MG63 (cell line): Measurements from ENCODE around the gene PLVAP. TPM values are rescaled to one million over a fixed set of nuclear protein-coding genes. Genes with fewer than 3 reads are reported as not detected.

Experiments
- DNase-seq: peaks from one replicate; pipeline ENCODE4 v3.0.0-alpha.2; 2020
- H3K27me3 ChIP-seq: fragments of 250-450 bp; sonication (Bioruptor Pico); 2 replicates; pipeline ENCODE4 v1.5.1; 2020; ENCODE audit warnings: mild to moderate bottlenecking, moderate library complexity
- H3K36me3 ChIP-seq: fragments of 250-450 bp; sonication (Bioruptor Pico); 2 replicates; pipeline ENCODE4 v1.5.1; 2020; ENCODE audit warnings: mild to moderate bottlenecking, moderate library complexity
- H3K4me3 ChIP-seq: fragments of 250-450 bp; sonication (Bioruptor Pico); 2 replicates; pipeline ENCODE4 v1.5.1; 2020; ENCODE audit warnings: mild to moderate bottlenecking, moderate library complexity
- H3K9me3 ChIP-seq: fragments of 250-450 bp; sonication (Bioruptor Pico); 2 replicates; pipeline ENCODE4 v1.5.1; 2020; ENCODE audit warnings: mild to moderate bottlenecking, moderate library complexity
- total RNA-seq: library from RNA; depleted of rRNA; stranded (reverse); fragments of >200 nt; shearing (Covaris generic); gene quantifications from 2 replicates; pipeline ENCODE4 v1.2.3, GENCODE V29; 2014; ENCODE audit warnings: low replicate concordance

PLVAP gene
- total RNA-seq, 1 experiment from 2014 or later: not detected

DNA sequence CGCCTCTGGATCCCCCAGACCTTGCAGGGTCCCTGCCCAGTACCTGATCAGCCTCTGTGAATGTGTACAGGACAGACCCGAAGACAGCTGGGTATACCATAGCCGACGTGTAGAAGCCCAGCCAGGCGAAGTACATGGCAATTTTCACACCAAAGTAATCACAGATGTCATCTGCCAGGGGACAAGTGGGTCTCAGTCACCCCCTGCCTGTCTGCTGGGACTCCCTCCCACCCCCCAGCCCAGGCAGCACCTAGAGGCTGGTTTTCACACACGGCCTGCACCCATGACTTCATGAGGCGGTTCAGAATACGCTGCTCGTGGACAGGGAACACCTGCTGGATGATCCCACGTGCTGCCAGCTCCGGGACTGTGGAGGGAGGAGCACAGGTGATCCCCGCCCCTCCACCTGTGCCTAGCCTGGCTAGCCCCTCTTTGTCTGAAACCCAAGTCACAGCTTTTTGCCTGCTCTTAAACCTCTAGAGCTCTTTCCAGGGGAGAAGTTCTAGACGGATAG lies 46.0 kb downstream of the PLVAP start:
- Histone ChIP-seq H3K9me3 (peaks cover 2% of the 10 kb centered on the region; the same call in 1 of the 2 replicates), H3K4me3 (no peak overlapping the region), H3K36me3 (peaks cover 8% of the 10 kb centered on the region), H3K27me3 (no peaks in the 10 kb centered on the region)
- DNase-seq: no peak

DNA sequence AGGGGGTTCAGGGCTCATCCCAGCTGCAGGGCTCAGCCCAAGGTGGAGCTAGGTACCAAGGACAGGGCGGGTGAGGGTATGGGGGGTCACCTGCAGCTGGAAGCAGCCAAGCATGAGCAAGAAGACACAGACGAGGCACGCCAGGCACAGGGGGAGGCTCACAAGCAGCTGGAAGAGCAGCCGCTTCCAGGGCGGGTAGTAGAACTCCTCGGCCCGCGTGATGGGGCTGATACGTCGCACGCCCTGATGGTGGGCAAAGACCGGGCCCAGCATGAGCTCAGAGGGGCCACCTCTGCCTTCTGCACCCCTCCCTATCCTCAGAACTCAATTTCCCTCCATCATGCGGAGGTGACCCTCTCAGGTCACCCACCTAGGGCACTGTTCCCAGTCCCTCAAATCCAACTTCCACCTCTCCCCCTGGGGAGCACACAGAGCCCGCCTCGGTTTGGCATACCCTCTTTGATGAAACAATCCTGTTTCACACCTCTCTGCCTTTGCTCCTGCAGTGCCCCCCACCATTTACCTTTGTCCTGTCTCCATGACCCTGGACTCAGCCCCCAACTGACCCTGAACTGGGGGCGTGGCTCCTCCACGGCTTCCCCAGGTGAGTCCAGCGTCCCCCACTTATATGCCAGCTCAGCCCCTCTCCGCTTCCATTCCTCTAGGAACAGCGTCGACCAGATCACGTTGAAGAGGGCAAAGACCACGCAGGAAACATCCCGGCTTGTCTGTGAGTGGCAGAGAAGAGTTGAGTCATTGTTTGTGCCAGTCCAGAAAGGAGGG lies 46.7 kb downstream of the PLVAP start:
- Histone ChIP-seq H3K36me3 (peaks cover 8% of the 10 kb centered on the region), H3K27me3 (no peaks in the 10 kb centered on the region), H3K9me3 (peaks cover 2% of the 10 kb centered on the region; the same call in 1 of the 2 replicates), H3K4me3 (no peak overlapping the region)
- no peak for DNase-seq

DNA sequence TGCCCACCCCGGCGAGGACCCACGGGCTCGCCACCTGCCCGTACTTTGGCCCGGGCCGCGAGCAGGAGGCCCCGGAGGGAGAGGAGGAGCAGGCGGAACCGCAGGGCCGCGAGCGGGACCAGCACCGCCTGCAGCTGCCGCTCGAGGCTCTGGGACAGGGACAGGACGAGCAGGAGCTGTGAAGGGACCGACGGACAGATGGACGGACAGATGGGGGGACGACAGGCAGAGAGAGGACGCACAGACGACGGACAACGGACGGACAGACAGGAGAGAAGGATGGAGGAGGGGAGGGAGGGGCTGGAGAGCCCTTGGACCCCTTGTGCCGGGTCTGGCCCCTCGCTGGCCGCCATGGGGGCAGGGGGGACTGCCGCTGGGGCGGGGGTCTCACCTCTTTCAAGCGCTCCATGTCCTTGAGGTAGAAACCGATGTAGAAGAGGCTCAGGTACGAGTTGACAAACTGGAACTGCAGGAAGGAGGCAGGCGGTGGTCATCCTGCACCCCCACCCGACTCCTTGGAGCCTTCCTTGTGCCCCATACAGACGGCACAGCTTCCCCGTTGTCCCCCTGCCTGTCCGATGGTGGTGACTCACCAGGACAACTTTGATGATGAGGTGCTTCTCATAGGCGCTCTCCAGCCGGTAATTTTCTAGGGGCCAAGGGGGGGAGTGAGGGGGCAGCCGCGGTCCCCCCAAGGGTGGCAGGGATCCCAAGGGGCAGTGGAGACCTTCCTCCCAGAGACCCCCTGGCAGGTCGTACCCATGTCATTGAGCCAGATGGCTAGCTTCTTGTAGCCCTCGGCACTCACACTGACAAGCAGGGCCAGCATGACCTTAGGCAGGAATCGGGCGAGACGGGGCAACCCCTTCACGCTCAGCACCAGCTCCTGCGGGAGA lies 47.5 kb downstream of the PLVAP start:
- no peak overlapping the region for H3K4me3 ChIP-seq
- peaks cover 2% of the 10 kb centered on the region; the same call in 1 of the 2 replicates for H3K9me3 ChIP-seq
- peaks cover 8% of the 10 kb centered on the region for H3K36me3 ChIP-seq
- no peak for DNase-seq
- H3K27me3 ChIP-seq: no peaks in the 10 kb centered on the region

DNA sequence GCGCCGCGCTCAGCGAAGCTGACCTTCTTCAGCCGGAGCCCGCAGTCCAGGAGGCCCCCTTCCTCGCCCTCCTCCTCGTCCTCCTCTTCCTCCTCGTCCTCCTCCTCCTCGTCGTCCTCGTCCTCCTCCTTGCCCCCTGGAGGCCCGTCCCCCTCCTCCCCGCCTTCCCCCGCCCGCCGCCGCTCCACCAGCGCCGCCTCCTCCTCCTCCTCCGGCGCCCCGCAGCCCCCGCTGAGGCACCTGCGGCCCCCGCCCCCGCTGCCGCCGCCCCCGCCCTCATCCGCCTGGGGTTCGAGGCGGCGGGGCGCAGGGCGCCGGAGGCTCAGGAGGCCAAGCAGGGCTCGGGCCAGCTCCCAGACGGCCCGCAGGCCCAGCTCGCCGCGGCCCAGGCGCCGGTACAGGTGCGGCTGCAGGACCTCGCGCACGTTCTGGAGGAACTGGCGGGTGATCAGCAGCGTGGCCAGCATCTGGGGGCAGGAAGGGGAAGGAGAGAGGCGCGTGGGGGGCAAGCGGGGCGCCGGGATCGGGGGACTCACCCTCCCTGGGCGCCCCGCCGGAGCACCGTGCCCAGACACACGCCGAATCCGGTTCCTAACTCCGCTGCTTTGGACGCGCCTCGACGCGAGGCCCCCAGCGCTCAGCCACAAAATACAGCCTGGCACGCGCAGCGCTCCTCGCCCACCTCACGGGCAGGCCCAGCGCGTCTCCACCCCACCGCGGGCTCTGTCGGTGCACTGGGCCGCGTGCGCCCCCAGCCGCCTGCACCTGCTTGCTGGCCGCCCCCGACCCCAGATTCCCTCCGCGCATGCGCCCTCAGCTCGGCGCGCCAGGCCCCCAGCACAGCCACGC lies 48.4 kb downstream of the PLVAP start:
- Histone ChIP-seq H3K9me3 (peaks cover 2% of the 10 kb centered on the region; the same call in 1 of the 2 replicates), H3K27me3 (no peaks in the 10 kb centered on the region), H3K4me3 (no peak overlapping the region), H3K36me3 (peaks cover 8% of the 10 kb centered on the region)
- DNase-seq: no peak

DNA sequence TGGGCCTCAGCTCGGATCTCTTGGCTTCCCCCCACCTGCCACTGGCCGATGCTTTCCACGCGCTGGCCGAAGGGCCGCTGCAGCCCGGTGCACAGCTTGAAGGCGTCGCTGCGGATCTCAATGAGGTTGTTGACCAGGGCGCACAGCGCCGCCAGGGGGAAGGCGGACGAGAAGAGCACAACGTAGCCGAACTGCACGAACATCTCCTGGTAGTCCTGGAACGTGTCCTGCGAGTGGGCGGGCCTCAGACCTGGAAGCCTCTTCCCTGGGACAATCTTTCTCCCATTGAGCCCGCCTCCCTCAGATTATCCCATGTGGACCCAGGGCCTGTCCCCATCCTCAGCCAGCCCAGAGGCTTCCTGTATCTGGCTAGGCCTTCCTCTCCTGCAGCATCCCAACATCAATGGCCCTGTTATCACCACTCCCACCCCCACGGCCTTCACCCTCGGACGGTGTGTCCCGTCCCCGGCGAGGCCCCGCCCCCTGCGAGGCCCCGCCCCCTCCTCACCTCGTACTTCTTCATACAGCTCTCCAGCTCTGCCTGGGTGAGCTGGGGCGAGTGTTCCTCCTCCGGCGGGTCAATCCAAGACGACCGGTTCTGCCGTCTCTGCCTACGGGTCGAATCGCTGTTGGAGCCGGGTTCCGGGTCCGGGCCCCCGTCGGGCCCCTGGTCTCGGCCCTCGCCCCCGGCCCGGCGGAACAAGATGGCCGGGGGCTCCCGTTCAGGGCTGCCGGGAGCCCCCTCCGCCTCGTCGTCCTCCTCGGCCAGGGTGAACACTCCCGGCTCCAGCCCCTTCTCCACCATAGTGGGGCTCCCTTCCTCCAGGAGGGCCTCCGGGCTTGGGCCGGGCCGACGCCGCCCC lies 49.3 kb downstream of the PLVAP start:
- H3K36me3 ChIP-seq: peaks cover 5% of the 10 kb centered on the region
- peaks cover 2% of the 10 kb centered on the region; the same call in 1 of the 2 replicates for H3K9me3 ChIP-seq
- no peak overlapping the region for H3K4me3 ChIP-seq
- H3K27me3 ChIP-seq: no peaks in the 10 kb centered on the region
- DNase-seq: no peak

DNA sequence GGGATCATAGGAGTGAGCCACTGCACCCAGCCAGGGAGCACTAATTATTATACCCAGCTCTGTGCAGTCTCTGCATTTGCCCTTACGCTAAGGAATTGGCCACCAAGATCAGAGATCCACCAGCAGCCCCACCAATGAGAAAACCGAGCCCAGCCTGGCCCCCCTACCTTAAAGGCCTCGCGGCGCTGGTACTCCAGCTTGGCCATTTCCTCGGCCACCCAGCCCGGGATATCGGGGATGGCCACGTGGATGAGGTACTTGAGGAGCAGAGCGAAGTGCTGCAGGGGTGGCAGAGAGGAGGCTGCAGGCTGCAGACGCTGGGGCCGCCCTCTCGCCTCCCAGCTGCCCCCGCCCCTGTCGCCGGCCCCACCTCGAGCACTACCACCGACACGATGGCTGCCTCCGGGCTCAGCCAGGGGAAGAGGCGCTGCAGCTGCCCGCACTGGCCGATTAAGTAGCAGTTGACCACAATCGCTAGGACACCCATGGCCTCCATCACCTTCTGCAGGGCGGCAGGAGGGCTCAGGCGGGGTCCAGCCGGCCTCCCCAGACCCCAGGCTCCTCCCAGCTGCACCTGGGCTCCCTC lies 50.0 kb downstream of the PLVAP start:
- Histone ChIP-seq H3K27me3 (no peaks in the 10 kb centered on the region), H3K4me3 (no peak overlapping the region), H3K9me3 (no peaks in the 10 kb centered on the region), H3K36me3 (no peaks in the 10 kb centered on the region; the same call in none of the 2 replicates)
- DNase-seq: no peak

DNA sequence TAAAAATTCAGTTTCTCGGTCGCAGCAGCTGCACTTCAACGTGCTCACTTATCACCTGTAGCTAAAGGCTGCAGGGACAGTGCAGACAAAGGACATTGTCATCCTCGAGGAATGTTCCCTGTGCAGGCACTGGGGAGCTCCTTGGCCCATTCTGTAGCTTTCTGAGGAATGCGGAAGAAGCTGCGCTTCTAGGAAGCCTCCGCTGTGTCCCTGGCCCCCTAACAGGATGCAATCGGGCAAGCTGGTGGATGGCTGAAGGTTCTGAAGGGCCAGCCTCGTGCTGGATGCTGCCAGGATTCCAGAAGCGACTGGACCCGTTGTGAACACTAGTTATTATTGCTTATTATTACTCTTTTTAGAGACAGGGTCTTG lies 50.6 kb downstream of the PLVAP start:
- H3K4me3 ChIP-seq: no peak overlapping the region
- H3K27me3 ChIP-seq: no peaks in the 10 kb centered on the region
- no peak for DNase-seq
- H3K9me3 ChIP-seq: no peaks in the 10 kb centered on the region
- H3K36me3 ChIP-seq: peaks cover 2% of the 10 kb centered on the region

DNA sequence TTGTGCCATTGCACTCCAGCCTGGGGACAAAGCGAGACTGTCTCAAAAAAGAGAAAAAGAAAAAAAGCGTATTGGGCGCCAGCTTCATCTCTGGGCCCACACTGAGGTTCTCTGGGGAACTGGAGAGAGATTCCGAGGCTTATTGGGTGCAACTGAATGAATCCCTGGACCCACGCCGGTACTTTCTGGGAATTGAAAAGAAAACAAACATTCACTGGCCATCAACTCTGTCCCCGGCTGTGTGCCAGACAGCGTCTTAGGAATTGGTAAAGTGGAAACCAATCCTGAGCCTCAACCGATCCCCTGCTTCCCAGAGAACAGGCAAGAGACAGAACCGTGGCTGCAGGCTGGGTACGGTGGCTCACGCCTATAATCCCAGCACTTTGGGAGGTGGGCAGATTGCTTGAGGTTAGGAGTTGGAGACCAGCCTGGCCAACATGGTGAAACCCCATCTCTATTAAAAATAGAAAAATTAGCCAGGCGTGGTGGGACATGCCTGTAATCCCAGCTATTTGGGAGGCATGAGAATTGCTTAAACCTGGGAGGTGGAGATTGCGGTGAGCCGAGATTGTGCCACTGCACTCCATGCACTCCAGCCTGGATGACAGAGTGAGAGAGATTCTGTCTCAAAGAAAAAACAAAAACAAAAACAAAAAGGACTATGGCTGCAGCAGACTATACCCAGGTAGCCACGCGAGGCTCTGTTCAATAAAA lies 51.1 kb downstream of the PLVAP start:
- Histone ChIP-seq H3K27me3 (no peaks in the 10 kb centered on the region), H3K9me3 (no peaks in the 10 kb centered on the region), H3K4me3 (no peak overlapping the region), H3K36me3 (peaks cover 6% of the 10 kb centered on the region)
- DNase-seq: peak; percentile 39

DNA sequence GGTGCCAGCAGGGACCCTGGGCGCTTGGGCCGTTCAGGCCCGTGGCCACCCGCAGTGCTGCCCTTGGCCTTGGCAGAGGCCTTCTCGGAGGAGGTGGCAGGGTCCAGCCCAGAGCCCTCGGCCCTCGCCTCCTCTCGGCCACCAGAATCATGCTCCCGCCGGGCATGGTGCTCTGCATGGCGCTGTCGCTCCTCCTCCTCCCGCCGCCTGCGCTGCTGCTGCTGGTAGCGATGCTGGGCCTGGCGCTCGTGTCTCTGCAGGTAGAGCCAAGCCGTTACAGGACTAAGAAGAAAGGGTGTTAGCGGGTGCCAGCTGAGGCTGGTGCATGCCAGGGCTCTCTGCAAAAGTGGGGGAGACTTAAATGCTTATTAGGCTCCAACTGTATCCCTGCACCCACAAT lies 52.0 kb downstream of the PLVAP start:
- H3K36me3 ChIP-seq: peaks cover 13% of the 10 kb centered on the region

DNA sequence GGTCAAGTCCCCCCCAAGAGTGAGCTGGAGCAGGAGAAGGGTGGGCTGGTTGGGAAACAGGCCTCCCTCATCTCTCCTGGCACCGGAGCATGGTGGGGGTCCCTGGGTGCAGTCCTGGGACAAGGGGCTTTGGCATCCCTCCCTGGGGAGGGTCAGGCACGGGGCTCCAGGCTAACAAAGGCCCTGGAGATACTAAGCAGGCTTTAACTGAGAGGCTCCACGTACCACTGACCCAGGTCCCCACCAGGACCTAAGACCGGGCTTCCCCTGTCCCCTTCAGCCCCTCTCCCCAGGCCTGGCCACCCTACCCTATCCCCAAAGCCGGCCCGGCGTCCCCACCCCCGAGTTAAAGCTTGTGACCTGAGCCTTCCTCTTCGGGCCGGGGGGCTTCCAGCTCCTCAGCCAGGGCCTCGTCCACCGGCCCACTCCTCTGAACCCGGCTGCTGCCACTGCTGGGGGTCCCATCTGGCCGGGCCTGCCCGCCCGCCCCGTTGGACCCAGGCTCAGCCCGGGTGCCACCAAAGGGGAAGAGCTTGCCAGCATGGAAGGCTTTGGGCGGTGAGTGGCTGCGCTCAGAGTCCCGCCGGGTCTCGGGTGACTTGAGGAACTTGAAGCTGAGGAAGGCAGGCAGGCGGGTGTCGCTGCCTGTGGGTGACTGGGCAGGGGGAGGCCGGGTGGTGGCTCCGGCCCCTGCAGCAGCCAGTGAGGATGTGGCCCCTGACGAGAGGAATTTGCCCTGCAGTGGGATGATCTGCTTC lies 52.6 kb downstream of the PLVAP start:
- Histone ChIP-seq H3K9me3 (no peaks in the 10 kb centered on the region), H3K4me3 (no peak overlapping the region), H3K36me3 (peaks cover 17% of the 10 kb centered on the region), H3K27me3 (no peaks in the 10 kb centered on the region)
- no peak for DNase-seq

More for the DNA sequence above, 52.0 kb downstream of the PLVAP start:
- H3K4me3 ChIP-seq: no peak overlapping the region
- no peak for DNase-seq
- H3K27me3 ChIP-seq: no peaks in the 10 kb centered on the region
- H3K9me3 ChIP-seq: no peaks in the 10 kb centered on the region

DNA sequence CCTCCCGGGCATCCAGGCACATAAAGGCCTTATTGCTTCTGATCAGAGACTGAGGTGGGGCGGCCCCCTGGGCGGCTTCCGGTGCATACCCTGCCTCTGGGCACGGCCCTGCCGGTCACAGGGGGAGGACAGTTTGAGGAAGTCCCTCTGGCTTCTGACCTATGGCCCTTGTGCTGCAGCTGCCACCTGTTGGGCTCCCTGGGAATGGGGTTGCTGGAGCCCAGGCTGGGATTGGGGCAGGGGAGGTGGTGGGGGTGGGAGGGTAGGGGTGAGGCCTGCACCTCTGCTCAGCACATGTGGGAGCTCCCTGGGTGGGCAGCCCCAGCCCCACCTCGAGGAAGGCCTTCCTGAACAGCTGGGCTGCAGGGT lies 53.2 kb downstream of the PLVAP start:
- Histone ChIP-seq H3K4me3 (no peak overlapping the region), H3K36me3 (peaks cover 17% of the 10 kb centered on the region), H3K9me3 (no peaks in the 10 kb centered on the region), H3K27me3 (no peaks in the 10 kb centered on the region)
- DNase-seq: no peak

DNA sequence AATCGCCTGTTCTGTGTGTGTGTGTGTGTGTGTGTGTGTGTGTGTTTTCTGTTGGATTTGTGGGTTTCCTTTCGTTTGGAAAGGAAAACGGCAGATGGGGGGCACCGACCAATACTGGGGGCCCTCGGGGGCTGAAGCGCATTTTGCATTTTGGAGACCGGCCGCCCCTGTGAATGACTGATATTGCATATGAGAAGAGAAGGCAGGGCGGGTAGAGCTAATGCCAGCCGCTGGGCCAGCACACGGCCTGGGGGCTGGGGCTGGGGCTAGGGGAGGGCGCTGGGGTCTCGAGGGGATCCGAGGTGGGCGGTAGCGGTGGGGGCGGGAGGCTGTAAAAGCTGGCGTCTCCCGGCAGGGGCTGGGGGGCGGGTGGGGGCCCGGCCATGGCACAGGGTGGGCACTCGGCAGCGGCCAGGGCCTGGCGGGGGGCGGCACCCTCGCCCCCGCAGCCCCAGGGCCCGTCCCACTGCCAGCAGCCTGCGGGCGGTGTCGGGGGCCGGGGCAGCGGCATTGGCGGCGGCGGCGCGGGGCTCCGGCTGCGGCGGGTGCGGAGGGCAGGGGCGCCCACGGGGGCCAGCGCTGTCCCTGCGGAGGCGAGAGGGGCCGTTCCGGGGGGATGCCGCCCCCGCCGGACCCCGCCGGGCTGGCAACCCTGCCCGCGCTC lies 53.7 kb downstream of the PLVAP start:
- Histone ChIP-seq H3K36me3 (peaks cover 17% of the 10 kb centered on the region), H3K9me3 (no peaks in the 10 kb centered on the region), H3K4me3 (no peak overlapping the region), H3K27me3 (no peaks in the 10 kb centered on the region)
- DNase-seq: no peak

DNA sequence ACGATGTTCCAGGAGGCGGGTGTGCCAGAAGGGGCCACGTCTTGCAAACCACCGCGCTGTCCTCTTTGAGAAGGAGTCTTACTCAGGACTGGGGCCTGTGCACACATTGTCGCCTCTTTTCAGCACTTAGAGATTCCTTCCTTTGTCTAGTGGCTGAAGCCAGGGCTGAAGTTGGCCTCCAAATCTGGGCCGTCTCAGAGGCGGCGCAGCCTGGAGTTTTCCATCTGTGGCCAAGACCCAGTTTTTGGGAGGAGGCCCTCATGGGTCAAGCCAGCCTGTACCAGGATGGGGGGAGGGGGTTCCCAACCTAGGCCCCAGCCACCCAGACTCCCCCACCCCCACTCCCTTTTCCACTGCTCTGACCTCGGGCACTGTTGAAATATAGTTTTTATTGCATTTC lies 54.3 kb downstream of the PLVAP start:
- H3K4me3 ChIP-seq: no peak overlapping the region
- H3K36me3 ChIP-seq: peaks cover 23% of the 10 kb centered on the region
- H3K27me3 ChIP-seq: no peaks in the 10 kb centered on the region
- no peak for DNase-seq
- no peaks in the 10 kb centered on the region for H3K9me3 ChIP-seq
